MM.1S (cell line): ENCODE measurements around the gene CEP128.

Source experiments
- CTCF ChIP-seq: fragments of 300-600 bp; sonication (generic); IDR thresholded peaks from 2 replicates; pipeline ENCODE4 v1.5.1; 2016; ENCODE audit warnings: antibody characterized with exemption, low read length, mixed read lengths
- EZH2 ChIP-seq: fragments of 300-600 bp; sonication (generic); optimal IDR thresholded peaks from 2 replicates; pipeline ENCODE3; 2017; ENCODE audit warnings: low read depth, mild to moderate bottlenecking, antibody characterized with exemption, low read length, mixed read lengths
- EZH2phosphoT487 ChIP-seq: fragments of 300-600 bp; sonication (generic); IDR thresholded peaks from 2 replicates; pipeline ENCODE4 v1.6.1; 2018; ENCODE audit warnings: antibody characterized with exemption, low read length

- TF ChIP-seq CTCF: no peak
- no peak for TF ChIP-seq EZH2
- no peak for TF ChIP-seq EZH2phosphoT487
Measured at GRCh38 chr14:80464531-80465149, 476.9 kb downstream of the CEP128 start.
